HEK293T (cell line): Measurements from ENCODE around the gene CASKIN1.

Experiments used
- CTCF ChIA-PET: fragments of 350-600 bp; formaldehyde crosslinking; extraction: SDS; loops from one replicate; lab custom pipeline; 2021; ENCODE audit warnings: antibody characterized with exemption, inconsistent platforms; lab: Yijun Ruan, JAX
- POLR2A ChIA-PET: fragments of 350-600 bp; formaldehyde crosslinking; extraction: SDS; loops from one replicate; lab custom pipeline; 2020; ENCODE audit warnings: antibody characterized with exemption, inconsistent platforms; lab: Yijun Ruan, JAX
- DNase-seq: peaks from one replicate; pipeline ENCODE4 v3.0.0; 2012; ENCODE audit warnings: mixed read lengths; ENCODE audit errors: extremely low spot score
- ARNT ChIP-seq: fragments of 450-650 bp; IDR thresholded peaks from 2 replicates; pipeline ENCODE4 v1.6.1; 2017; ENCODE audit warnings: mild to moderate bottlenecking
- BHLHE40 ChIP-seq: fragments of 450-650 bp; IDR thresholded peaks from 2 replicates; pipeline ENCODE4 v1.6.1; 2016; ENCODE audit warnings: mild to moderate bottlenecking, moderate library complexity, borderline replicate concordance
- CTBP1 ChIP-seq: fragments of 450-650 bp; IDR thresholded peaks from 2 replicates; pipeline ENCODE4 v1.6.1; 2016; ENCODE audit warnings: borderline replicate concordance
- ELF4 ChIP-seq: fragments of 450-650 bp; IDR thresholded peaks from 2 replicates; pipeline ENCODE4 v1.6.1; 2017; ENCODE audit warnings: antibody characterized with exemption
- FOXA1 ChIP-seq: fragments of 450-650 bp; IDR thresholded peaks from 2 replicates; pipeline ENCODE4 v1.6.1; 2016; ENCODE audit warnings: mild to moderate bottlenecking
- FOXK2 ChIP-seq: fragments of 450-650 bp; IDR thresholded peaks from 2 replicates; pipeline ENCODE4 v1.6.1; 2016; ENCODE audit warnings: mild to moderate bottlenecking
- FOXM1 ChIP-seq: fragments of 450-650 bp; IDR thresholded peaks from 2 replicates; pipeline ENCODE4 v1.6.1; 2017; ENCODE audit warnings: mild to moderate bottlenecking, borderline replicate concordance
- HDGF ChIP-seq: fragments of 450-650 bp; IDR thresholded peaks from 2 replicates; pipeline ENCODE4 v1.6.1; 2017; ENCODE audit warnings: antibody characterized with exemption, borderline replicate concordance
- L3MBTL2 ChIP-seq: fragments of 450-650 bp; conservative IDR thresholded peaks from 2 replicates; pipeline ENCODE4 v1.6.1; 2016; ENCODE audit warnings: mild to moderate bottlenecking
- LEF1 ChIP-seq: fragments of 450-650 bp; IDR thresholded peaks from 2 replicates; pipeline ENCODE4 v1.6.1; 2017; ENCODE audit warnings: mild to moderate bottlenecking, borderline replicate concordance
- NFRKB ChIP-seq: fragments of 450-650 bp; IDR thresholded peaks from 2 replicates; pipeline ENCODE4 v1.6.1; 2016; ENCODE audit warnings: mild to moderate bottlenecking, moderate library complexity
- PKNOX1 ChIP-seq: fragments of 450-650 bp; IDR thresholded peaks from 2 replicates; pipeline ENCODE4 v1.6.1; 2016
- SP1 ChIP-seq: fragments of 450-650 bp; IDR thresholded peaks from 2 replicates; pipeline ENCODE4 v1.6.1; 2017
- SUZ12 ChIP-seq: fragments of 450-650 bp; IDR thresholded peaks from 2 replicates; pipeline ENCODE4 v1.6.1; 2016; ENCODE audit warnings: mild to moderate bottlenecking
- TARDBP ChIP-seq: fragments of 450-650 bp; IDR thresholded peaks from 2 replicates; pipeline ENCODE4 v1.6.1; 2016
- ZNF384 ChIP-seq: fragments of 450-650 bp; IDR thresholded peaks from 2 replicates; pipeline ENCODE4 v1.6.1; 2016

CASKIN1 gene

GRCh38 chr16:2186064-2186463 is 10.3 kb downstream of the CASKIN1 start:
- POLR2A ChIA-PET = interaction anchor here (1.7 kb wide), 1 partner anchor 31 kb away, joined by 6 read pairs; the partner anchor contains the start of gene TRAF7
- no peak for TF ChIP-seq CTBP1
- no peak for TF ChIP-seq ZNF384
- no peak for TF ChIP-seq PKNOX1
- TF ChIP-seq FOXM1 = no peak
- no peak for TF ChIP-seq LEF1
- no peak for TF ChIP-seq SP1
- no peak for TF ChIP-seq NFRKB
- CTCF ChIA-PET = no interaction called here
- DNase-seq = no peak

GRCh38 chr16:2184962-2185361 is 11.4 kb downstream of the CASKIN1 start:
- no peak for DNase-seq
- TF ChIP-seq ELF4 (no peak), L3MBTL2 (no peak), NFRKB (no peak), BHLHE40 (no peak), CTBP1 (no peak), SUZ12 (no peak), ZNF384 (no peak), FOXA1 (no peak), LEF1 (no peak), SP1 (no peak), PKNOX1 (no peak), TARDBP (no peak), FOXK2 (no peak), HDGF (no peak), FOXM1 (no peak), ARNT (no peak)
- ChIA-PET POLR2A (interaction anchor here (1.7 kb wide), 1 partner anchor 30 kb away, joined by 6 read pairs; the partner anchor contains the start of gene TRAF7), CTCF (no interaction called here)

- ChIA-PET CTCF (no interaction called here), POLR2A (interaction anchor here (1.7 kb wide), 1 partner anchor 29 kb away, joined by 6 read pairs; the partner anchor contains the start of gene TRAF7)
- no peak for DNase-seq
- TF ChIP-seq ZNF384 (no peak), LEF1 (no peak), PKNOX1 (no peak), SP1 (no peak), BHLHE40 (no peak), SUZ12 (no peak), FOXA1 (no peak), HDGF (no peak), L3MBTL2 (no peak), ARNT (no peak), CTBP1 (no peak), FOXK2 (no peak), ELF4 (no peak), TARDBP (no peak), NFRKB (no peak), FOXM1 (no peak)
Measured at GRCh38 chr16:2184346-2184745, 12.1 kb downstream of the CASKIN1 start.

GRCh38 chr16:2183671-2184070 is 12.7 kb downstream of the CASKIN1 start:
- ChIA-PET CTCF (no interaction called here), POLR2A (no interaction called here)
- DNase-seq = no peak
- TF ChIP-seq FOXM1 (no peak), ARNT (no peak), CTBP1 (no peak), FOXK2 (no peak), NFRKB (no peak), ZNF384 (no peak), BHLHE40 (no peak), PKNOX1 (no peak), L3MBTL2 (no peak), ELF4 (no peak), FOXA1 (no peak), LEF1 (no peak), TARDBP (no peak)

- ChIA-PET CTCF (no interaction called here), POLR2A (no interaction called here)
- TF ChIP-seq SP1 (no peak), CTBP1 (no peak), ARNT (no peak), L3MBTL2 (no peak), FOXM1 (no peak), SUZ12 (no peak), FOXA1 (no peak), ZNF384 (no peak)
- DNase-seq = no peak
Measured at GRCh38 chr16:2181952-2182351, 14.5 kb downstream of the CASKIN1 start.
